ENCODE measurements around the gene MDK.

- TF ChIP-seq EZH2 (IDR thresholded peaks at IDR 0.05; ENCODE audit: low read depth) (no peak), CTCF (conservative IDR thresholded peaks at IDR 0.05) (no peak)
These were observed 40.0 kb upstream of the MDK start for GRCh38 chr11:46341454-46341853.
